HG03469 (cell line): Measurements from ENCODE around the gene PACRG.
"Not testable (repeated sequence)": the region's sequence is repeated elsewhere in the genome, so short reads cannot be mapped to it uniquely, and the experiment has no call there.

Experiments used
- ATAC-seq: cut with Tn5 transposase; IDR thresholded peaks from one replicate; pipeline ENCODE4 v1.9.1; 2021; ENCODE audit warnings: mild to moderate bottlenecking, moderate library complexity, moderate number of reproducible peaks; ENCODE audit not compliant: unreplicated experiment

The PACRG gene

DNA sequence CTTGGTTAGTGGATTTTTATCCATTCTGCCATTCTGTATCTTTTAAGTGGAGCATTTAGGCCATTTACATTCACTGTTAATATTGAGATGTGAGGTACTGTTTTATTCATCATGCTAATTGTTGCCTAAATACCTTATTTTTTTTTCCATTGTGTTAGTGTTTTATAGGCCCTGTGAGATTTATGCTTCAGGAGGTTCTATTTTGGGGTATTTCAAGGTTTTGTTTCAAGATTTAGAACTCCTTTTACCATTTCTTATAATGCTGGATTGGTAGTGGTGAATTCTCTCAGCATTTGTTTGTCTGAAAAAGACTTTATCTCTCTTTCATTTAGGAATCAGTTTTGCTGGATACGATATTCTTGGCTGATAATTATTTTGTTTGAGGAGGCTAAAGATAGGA is 255.5 kb downstream of the PACRG start:
- ATAC-seq: not testable (repeated sequence)

DNA sequence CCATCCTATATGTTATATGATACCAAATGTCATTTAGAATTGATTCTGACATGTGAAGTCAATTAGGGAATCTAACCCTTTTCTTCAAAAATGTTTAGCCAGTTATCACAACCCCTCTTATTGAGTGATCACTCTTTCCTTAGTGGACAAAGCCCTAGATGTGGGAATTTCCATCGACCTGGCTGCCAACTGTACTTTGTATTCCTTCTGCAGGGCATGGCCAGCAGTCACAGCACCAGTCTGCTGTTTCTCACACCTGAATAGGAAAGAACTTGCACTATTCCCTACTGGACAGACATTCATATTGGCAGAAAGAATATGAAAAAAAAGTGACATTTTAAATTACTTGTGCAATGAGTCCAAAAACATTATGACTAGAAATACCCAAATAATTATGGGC is 271.0 kb downstream of the PACRG start:
- ATAC-seq: no peak

DNA sequence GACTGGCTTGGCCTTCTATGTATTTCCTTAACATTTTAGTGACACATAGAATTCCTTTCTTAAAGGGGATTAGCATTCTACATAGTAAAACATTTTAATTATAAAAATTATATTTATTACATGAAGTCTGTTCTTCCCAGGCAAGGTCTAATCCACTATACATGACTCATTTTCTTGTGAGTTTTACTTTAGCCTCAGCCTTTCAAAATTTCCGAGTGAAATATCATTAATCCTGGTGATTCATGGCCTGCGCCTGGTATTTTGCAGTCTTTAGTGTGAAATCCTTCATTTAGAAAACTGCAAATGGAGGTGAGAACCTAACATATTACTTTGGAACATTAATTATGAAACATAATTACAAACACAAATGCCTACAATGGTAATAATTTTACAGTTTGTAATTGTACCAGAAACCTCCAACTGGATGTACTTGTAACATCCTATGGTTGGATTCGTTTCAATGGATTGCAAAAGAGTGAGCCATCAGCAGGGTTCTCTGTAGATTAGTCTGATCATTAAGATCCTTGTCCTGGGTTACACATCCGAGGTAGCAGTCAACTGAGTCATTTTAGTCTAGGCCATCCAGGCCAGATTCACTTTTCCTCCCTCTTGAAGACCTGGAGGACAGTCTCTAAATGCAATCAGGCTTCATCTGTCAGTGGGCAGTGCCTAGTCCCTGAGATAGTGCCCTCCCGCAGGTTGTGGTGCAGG is 272.0 kb downstream of the PACRG start:
- ATAC-seq: no peak

DNA sequence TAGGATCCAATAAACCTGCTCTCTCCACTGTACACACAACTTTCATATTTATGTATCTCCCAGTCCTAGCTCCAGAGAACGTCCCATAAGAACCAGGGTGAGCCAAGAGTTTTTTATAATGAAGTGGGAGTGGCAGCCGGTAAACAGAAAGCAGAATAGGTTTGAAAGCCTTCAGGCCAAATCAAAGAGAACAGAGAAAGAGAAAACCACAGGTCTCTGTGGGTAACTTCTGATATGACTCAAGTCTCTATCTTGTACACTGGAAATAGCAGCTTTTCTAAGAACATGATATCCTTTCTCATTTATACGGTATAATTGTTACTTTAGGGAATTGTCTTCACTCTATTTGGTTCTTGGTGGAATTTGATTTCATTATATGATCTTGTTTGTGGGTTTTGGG is 273.6 kb downstream of the PACRG start:
- peak; percentile 99 for ATAC-seq

DNA sequence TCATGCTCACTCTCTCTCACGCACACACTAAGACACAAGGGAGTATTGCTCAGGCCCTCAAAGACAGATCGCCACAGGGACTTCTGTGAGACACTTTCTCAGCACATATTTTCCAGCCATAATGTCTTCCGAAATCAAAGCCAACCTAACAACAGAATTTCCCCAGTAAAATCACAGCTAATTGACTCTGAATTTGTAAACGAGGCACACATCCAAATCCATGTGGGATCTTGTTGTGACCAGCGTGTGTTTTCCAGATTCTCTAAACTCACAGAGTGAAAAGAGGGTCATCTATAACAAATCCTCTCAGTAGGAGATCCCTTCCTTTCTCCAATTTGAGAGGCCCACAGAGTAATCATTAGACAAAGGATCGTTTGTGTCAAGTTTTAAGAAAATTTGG is 280.4 kb downstream of the PACRG start:
- ATAC-seq: no peak

DNA sequence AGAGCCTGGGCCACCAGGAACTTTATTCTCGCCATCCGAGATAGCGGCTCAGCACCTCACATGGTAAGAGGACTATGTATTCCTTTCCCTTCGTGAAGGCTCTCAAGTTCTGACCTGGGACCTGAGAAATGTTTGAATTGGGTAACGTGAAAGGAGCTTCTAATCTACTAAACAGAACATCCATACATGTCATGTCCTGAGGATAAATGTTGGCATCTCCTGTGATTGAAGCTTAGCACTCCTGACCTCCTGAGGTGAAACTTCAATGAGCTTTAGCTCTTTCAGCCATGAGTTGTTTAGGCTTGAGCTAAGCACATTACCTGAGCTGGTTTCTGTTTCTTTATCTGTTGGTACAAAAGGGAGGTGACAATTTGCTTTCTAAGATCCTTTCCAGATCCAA is 280.9 kb downstream of the PACRG start:
- no peak for ATAC-seq

DNA sequence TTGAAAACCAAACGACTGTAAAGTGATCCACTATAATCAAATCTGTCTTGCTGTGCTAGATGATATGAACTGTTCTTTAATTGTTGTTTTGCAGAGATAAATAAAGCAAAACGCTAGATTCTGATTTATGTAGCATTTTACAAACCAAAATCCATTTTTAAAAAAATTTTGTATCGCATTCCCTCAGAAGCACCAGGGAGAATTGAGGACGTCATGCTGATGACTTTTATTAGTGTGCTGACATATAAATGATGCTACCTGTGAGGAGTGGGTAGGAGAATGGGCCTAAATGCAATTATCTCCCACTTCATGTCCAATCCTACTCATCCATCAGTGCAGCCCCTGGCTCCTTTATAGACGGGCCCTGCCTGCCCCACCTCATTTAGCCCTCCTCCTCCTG is 282.4 kb downstream of the PACRG start:
- no peak for ATAC-seq

DNA sequence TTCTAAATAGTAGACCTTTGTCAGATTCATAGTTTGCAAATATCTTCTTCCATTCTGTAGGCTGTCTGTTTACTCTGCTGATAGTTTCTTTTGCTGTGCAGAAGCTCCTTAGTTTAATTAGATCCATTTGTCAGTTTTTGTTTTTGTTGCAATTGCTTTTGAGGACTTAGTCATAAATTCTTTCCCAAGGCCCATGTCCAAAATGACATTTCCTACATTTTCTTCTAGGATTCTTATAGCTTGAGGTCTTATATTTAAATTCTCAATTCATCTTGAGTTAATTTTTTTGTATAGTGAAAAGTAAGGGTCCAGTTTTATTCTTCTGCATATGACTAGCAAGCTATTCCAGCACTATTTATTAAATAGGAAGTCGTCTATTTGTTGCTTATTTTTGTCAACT is 287.0 kb downstream of the PACRG start:
- ATAC-seq: no peak

DNA sequence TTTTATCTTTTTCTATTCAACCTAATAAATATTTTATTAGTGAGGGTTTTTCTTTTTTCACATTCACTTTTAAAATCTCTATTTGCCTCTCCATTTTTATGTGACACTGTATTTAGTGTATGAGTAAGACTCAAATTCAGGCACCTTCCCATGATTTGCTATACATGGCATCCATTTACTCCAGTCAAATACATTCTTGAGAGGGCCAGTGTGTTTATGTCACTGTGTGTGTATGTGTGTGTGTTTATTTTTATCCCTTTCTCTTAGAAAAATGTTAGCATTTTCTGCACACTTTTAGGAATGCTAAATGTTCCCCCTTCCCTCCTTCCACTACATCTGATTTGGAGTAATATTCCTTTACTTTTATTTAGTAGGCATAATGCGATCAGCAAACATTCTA is 290.0 kb downstream of the PACRG start:
- ATAC-seq: no peak

DNA sequence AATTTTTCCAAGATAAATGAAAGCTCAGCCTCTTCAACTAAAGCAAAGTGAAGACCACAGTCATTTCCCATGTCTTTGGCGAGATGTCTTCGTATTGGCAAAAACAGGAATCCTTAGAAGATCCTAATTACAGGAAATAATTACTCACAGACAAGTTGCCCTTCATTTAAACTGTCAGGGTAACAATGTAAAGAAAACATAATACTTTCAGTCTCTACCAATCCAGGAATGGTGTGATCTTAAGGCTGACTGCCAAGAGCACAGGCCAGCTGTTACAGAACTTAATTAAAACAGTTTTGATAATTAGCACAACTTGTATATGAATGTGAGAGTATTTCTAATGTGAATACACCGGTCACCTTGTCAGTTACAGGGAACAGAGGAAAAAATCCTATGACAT is 292.2 kb downstream of the PACRG start:
- no peak for ATAC-seq

DNA sequence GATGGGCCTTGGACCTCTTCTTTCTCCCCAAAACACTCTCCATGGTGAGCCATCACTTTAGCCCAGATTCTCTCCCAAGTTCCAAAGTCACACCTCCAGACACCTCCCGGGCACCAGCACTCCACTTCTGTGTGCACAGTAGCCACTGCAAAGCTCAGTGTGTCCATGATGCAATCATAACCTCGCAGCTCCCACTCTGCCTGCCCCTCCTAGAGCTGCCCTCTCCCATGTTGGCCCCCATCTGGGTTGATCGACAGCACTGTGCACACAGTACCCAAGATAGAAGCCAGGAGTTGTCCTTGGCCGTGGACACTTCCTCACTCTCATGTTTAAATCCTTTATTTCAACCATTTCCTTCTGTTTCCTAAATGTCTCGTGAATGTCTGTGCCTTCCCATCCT is 293.3 kb downstream of the PACRG start:
- no peak for ATAC-seq

DNA sequence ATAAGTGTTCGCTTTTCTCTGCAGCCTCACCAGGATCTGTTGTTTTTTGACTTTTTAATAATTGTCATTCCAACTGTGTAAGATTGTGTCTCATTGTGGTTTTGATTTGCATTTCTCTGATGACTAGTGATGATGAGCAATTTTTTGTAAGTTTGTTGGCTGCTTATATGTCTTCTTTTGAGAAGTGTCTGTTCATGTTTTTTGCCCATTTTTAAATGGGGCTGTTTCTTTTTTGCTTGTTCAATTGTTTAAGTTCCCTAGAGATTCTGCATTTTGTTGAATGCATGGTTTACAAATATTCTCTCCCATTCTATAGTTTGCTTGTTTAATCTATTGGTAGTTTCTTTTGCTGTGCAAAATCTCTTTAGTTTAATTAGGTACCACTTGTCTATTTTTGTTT is 295.9 kb downstream of the PACRG start:
- no peak for ATAC-seq

DNA sequence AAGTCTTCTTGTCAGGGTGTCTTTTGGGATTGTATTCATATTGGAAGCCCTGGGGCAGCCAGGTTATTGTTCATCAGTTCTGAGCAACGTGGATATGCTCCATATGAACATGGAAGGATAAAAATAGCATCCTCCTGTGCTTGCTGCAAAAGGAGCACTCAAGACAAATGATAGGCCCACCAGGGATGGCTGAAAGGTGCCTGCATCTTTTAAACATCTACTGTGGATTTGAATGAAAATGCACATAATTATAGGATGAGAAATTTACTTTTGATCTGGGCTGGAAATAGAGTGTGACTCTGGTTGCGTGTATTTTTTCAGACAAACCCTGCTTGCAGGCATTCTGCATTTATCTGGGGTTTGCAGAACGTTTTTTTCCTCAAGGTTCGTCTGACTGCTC is 299.1 kb downstream of the PACRG start:
- ATAC-seq: no peak

DNA sequence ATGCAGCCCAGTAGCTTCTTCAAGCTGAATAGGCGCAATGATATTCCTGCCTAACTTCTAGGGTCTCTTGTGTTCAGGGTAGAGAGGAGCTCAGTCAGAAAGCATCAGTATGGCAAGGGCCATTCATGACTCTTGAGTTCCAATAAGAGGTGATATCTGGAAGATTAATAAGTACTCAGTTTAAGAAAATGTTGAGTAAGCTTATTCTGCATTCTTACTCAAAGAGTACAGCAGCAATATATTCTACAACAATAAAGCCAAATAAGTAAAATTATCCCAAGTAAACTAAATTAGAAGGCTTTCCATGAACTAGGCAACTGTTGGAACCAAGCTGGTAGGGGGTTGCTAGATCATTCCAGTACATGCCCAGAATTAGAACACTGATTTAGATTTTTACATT is 303.2 kb downstream of the PACRG start:
- no peak for ATAC-seq

DNA sequence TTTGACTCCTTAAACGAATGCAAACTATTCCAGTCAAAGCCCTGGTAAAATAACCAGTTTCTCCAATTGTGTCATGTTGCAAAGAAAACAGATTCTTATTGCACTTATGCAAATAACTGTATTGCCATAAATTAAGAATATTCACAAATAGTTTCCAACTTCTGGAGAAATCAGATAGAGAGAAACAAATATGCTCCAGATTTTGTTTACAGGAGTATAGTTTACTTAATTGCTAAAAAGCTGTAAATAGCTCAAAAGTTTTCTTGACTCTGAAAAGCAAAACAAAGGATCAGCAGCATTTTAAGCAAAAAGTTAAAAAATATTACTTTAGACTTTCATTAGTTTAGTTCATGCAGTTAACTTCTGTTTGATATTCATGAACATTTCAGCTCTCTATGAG is 304.2 kb downstream of the PACRG start:
- no peak for ATAC-seq

DNA sequence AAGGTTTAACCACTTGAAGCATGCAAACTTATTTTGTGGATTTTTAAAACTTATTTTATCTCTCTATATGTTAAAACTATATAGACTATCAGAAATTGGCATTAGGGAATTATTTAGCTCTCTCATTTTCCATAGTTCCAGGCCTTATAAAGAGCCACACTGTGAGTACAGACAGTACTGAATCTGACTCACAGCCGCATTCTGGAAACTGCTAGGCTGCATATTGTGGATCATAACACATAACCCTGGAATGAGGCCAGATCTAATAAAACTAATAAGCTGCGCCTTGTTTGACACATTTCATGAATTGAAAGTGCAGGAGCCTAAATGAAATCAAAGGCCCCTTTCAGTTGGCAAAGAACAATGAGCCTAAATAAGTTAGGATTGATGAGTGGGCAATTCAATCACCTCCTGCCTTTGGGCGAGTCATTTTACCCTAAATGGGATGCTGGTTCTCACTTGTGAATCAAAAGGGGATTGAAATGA is 308.4 kb downstream of the PACRG start:
- ATAC-seq: no peak

DNA sequence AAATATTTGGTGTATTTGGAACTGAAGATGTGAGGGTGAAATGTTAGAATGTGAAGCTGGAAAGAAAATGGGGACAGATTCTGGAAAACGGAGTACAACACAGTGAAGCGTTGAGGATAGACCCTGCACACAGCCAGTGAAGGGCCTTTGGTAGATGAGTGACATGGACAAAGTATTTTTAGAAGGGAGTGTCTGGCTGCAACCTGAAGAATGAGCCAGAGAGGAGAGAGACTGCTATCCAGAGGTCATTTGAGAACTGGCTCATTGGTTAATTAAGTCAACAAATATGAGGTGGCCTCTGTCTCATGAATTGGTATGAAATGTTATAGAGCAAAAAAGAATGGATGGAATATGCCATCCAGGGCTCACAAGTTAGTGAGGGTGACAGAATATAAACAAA is 310.5 kb downstream of the PACRG start:
- no peak for ATAC-seq

DNA sequence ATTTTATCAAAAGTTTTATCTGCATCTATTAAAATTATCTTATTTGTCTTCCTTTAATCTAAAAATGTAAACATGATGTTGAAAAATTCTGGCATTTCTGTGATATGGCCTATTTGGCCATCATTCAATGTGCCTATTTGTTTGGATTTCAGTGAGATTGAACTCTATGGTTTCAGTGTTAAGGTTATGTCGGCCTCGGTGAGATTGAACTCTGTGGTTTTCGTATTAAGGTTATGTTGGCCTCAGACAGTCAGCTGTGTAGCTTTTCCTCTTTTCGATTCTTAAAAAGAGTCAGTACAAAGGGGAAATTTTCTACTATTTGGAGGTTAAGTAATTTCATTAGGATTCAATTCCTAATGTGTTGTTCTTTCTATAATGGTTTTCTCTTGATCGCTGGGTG is 320.6 kb downstream of the PACRG start:
- no peak for ATAC-seq

DNA sequence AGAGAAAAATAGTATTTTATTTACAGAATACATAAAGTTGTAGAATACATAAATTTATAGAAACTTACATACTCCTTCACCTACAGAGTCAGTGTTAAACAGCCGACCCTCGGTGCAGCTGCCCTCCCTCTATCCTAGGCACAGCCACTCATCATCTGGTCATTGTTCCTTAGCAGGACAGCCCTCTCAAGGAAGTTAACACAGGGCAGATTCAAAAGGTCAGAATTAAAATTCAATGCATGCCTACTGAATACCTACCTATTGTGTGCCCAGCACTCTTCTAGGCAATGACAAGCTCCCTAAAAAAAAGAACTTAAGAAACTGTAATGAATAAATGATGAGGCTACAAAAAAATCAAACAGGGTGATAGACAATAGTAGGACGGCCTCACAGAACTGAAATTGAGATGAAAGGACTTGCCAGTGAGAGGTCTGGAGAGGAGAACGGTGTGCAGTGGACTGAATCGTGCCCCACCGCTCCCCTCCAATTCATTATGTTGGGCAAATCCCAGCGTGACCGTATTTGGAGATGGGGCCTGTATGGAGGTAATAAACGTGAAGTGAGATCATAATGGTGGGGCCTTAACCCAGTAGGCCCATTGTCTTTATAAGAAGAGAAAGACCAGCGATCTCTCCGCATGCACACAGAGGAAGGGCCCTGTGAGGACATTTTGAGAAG is 326.0 kb downstream of the PACRG start:
- no peak for ATAC-seq

DNA sequence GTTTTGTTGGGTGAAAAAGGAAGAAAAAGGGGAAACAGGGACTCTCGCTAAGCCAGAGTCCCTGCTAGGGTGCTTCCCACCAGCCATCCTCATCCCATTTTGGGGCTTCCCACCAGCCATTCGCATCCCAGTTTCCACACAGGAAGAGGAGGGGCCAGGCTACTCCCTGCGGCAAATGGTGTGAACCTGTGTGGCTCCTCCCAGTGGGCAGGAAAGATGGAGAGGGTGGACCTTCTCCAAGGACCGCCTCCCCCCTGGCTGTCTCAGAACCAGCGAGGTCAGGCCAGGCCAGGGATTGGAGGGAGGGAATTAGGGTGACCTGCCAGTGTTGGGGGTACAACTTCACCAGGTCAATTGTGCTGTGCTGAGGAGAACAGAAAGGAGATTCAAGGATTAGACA is 326.9 kb downstream of the PACRG start:
- ATAC-seq: no peak

DNA sequence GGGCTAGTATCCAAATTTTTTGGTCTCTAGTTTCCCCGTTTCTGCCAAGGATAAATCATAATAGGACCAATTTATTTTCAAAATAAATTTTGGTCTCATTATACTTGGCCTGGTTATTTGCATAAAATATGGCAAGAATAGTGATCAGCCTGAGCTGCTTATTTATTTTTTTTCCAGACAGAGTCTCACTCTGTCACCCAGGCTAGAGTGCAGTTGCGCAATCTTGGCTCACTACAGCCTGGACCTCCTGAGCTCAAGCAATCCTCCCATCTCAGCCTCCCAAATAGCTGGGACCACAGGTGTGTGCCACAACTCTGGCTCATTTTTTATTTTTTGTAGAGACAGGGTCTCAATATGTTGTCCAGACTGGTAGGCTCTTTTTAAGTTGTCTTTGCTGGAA is 329.5 kb downstream of the PACRG start:
- ATAC-seq: no peak

DNA sequence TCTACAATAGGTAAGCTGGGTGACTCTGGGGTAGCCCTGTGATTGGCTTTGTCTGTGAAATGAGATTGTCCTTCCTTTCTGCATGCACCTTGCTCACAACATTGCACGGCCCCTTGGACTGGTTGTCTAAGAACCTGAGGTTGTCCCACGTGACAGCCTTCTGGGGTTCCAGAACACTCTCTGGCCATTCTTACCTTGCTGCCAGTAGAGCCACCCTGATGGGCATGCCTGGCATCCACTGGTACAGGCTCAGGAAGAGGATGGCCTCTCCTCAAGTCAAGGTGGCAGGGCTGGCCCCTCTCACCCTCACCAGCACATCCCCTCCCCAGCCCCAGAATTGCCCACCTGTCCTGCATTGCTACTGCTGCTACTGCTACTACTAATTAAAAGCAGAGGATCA is 335.0 kb downstream of the PACRG start:
- ATAC-seq: no peak

DNA sequence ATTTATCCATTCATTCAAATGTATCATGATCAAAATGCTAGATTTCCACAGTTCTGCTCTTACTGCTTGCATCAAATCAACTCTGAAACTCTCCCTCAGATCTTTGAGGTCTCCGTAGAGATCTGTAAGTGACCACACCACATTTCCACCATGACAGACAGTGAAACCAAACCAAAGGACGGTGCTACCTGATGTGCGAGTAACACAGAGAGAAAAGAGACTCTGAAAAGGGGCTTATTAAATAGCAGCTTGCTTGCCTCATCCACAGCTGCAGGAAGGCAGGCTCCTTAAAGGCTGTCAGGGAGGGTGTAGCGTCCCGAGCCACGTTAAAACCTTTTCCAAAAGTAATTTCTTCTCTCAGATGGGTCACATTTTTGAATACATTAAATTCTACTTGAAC is 335.8 kb downstream of the PACRG start:
- ATAC-seq: no peak
